Measurements from ENCODE around the gene ST3GAL4. TPM values are rescaled to one million over a fixed set of nuclear protein-coding genes. Genes with fewer than 3 reads are reported as not detected.
A peak's percentile ranks its signal among the peaks of the same experiment; 100 is the strongest.

Gene ST3GAL4
- total RNA-seq, 2 experiments from 2014 or later: 9.8 to 10.7 TPM

- peaks cover 21% of the 10 kb centered on the region for H3K4me1 Mint-ChIP-seq (ENCODE audit: low read depth)
- H3K36me3 Mint-ChIP-seq: peaks cover 11% of the 10 kb centered on the region
- H3K9me3 Mint-ChIP-seq: no peaks in the 10 kb centered on the region
- intact Hi-C loops (cut with micrococcal nuclease): loop anchor here (1.0 to 2.0 kb wide), 2 partner anchors 21 kb away; no protein-coding TSS in a partner anchor
- H3K27ac Mint-ChIP-seq: peak overlapping the region; percentile 40
- POLR2A ChIA-PET: no interaction called here
- CTCF ChIA-PET: no interaction called here
- no peaks in the 10 kb centered on the region for H3K27me3 Mint-ChIP-seq
- peak; percentile 56 for DNase-seq
- H3K4me3 Mint-ChIP-seq: no peak overlapping the region
These were observed 23.2 kb upstream of the ST3GAL4 start for GRCh38 chr11:126332221-126332711.

GRCh38 chr11:126333142-126333541 lies 22.3 kb upstream of the ST3GAL4 start:
- peaks cover 11% of the 10 kb centered on the region for H3K36me3 Mint-ChIP-seq
- no peak overlapping the region for H3K27ac Mint-ChIP-seq
- H3K9me3 Mint-ChIP-seq: no peaks in the 10 kb centered on the region
- H3K4me3 Mint-ChIP-seq: no peak overlapping the region
- no peaks in the 10 kb centered on the region for H3K27me3 Mint-ChIP-seq
- peaks cover 21% of the 10 kb centered on the region for H3K4me1 Mint-ChIP-seq (ENCODE audit: low read depth)
- ChIA-PET CTCF (no interaction called here), POLR2A (no interaction called here)
- intact Hi-C loops (cut with micrococcal nuclease): loop anchor here (2.0 kb wide), 1 partner anchor 22 kb away; no protein-coding TSS in a partner anchor
- DNase-seq: no peak

- Mint-ChIP-seq H3K27me3 (no peaks in the 10 kb centered on the region), H3K4me1 (ENCODE audit: low read depth) (peaks cover 13% of the 10 kb centered on the region), H3K36me3 (peaks cover 14% of the 10 kb centered on the region), H3K27ac (no peak overlapping the region), H3K4me3 (no peak overlapping the region), H3K9me3 (no peaks in the 10 kb centered on the region)
- intact Hi-C loops (cut with micrococcal nuclease): no loop called here
- ChIA-PET CTCF (no interaction called here), POLR2A (interaction anchor here (1.2 kb wide), 1 partner anchor 10 kb away, joined by 3 read pairs; no protein-coding TSS in a partner anchor)
- no peak for DNase-seq
These were observed 20.6 kb upstream of the ST3GAL4 start for GRCh38 chr11:126334659-126335462.

- no peaks in the 10 kb centered on the region for H3K9me3 Mint-ChIP-seq
- H3K27me3 Mint-ChIP-seq: no peaks in the 10 kb centered on the region
- no peak overlapping the region for H3K27ac Mint-ChIP-seq
- POLR2A ChIA-PET: interaction anchor here (1.2 kb wide), 1 partner anchor 10 kb away, joined by 3 read pairs; no protein-coding TSS in a partner anchor
- peaks cover 14% of the 10 kb centered on the region for H3K36me3 Mint-ChIP-seq
- CTCF ChIA-PET: no interaction called here
- no peak overlapping the region for H3K4me3 Mint-ChIP-seq
- DNase-seq: no peak
- peaks cover 13% of the 10 kb centered on the region for H3K4me1 Mint-ChIP-seq (ENCODE audit: low read depth)
- intact Hi-C loops (cut with micrococcal nuclease): no loop called here
These were observed 20.1 kb upstream of the ST3GAL4 start for GRCh38 chr11:126335463-126335760.

- ChIA-PET CTCF (no interaction called here), POLR2A (no interaction called here)
- Mint-ChIP-seq H3K9me3 (no peaks in the 10 kb centered on the region), H3K4me1 (ENCODE audit: low read depth) (peaks cover 14% of the 10 kb centered on the region), H3K27ac (no peak overlapping the region), H3K4me3 (no peak overlapping the region), H3K27me3 (no peaks in the 10 kb centered on the region), H3K36me3 (peaks cover 17% of the 10 kb centered on the region)
- DNase-seq: no peak
- intact Hi-C loops (cut with micrococcal nuclease): no loop called here
These were observed 19.3 kb upstream of the ST3GAL4 start for GRCh38 chr11:126336138-126336541.

GRCh38 chr11:126336671-126337101 lies 18.8 kb upstream of the ST3GAL4 start:
- DNase-seq: no peak
- Mint-ChIP-seq H3K4me1 (ENCODE audit: low read depth) (peaks cover 18% of the 10 kb centered on the region), H3K9me3 (no peaks in the 10 kb centered on the region), H3K4me3 (no peak overlapping the region), H3K36me3 (peaks cover 21% of the 10 kb centered on the region), H3K27ac (no peak overlapping the region), H3K27me3 (no peaks in the 10 kb centered on the region)
- intact Hi-C loops (cut with micrococcal nuclease): no loop called here
- POLR2A ChIA-PET: no interaction called here
- CTCF ChIA-PET: no interaction called here

GRCh38 chr11:126337126-126337473 lies 18.4 kb upstream of the ST3GAL4 start:
- H3K27me3 Mint-ChIP-seq: no peaks in the 10 kb centered on the region
- no peak for DNase-seq
- no peak overlapping the region for H3K4me3 Mint-ChIP-seq
- POLR2A ChIA-PET: no interaction called here
- no peaks in the 10 kb centered on the region for H3K9me3 Mint-ChIP-seq
- peaks cover 20% of the 10 kb centered on the region for H3K4me1 Mint-ChIP-seq (ENCODE audit: low read depth)
- H3K36me3 Mint-ChIP-seq: peaks cover 24% of the 10 kb centered on the region
- CTCF ChIA-PET: interaction anchor here (1.0 kb wide), 1 partner anchor 144 kb away, joined by 3 read pairs; no protein-coding TSS in a partner anchor
- H3K27ac Mint-ChIP-seq: no peak overlapping the region
- intact Hi-C loops (cut with micrococcal nuclease): no loop called here

GRCh38 chr11:126337474-126338241 lies 17.8 kb upstream of the ST3GAL4 start:
- ChIA-PET CTCF (interaction anchor here (1.0 kb wide), 1 partner anchor 143 kb away, joined by 3 read pairs; no protein-coding TSS in a partner anchor), POLR2A (no interaction called here)
- H3K27ac Mint-ChIP-seq: no peak overlapping the region

GRCh38 chr11:126338346-126339055 lies 17.0 kb upstream of the ST3GAL4 start:
- no peak overlapping the region for H3K27ac Mint-ChIP-seq
- peaks cover 18% of the 10 kb centered on the region for H3K4me1 Mint-ChIP-seq (ENCODE audit: low read depth)
- peaks cover 26% of the 10 kb centered on the region for H3K36me3 Mint-ChIP-seq
- intact Hi-C loops (cut with micrococcal nuclease): no loop called here
- DNase-seq: no peak
- no peak overlapping the region for H3K4me3 Mint-ChIP-seq
- ChIA-PET CTCF (no interaction called here), POLR2A (no interaction called here)
- H3K27me3 Mint-ChIP-seq: no peaks in the 10 kb centered on the region
- no peaks in the 10 kb centered on the region for H3K9me3 Mint-ChIP-seq

More at GRCh38 chr11:126337474-126338241, 17.8 kb upstream of the ST3GAL4 start:
- DNase-seq: no peak
- Mint-ChIP-seq H3K36me3 (peaks cover 25% of the 10 kb centered on the region), H3K4me1 (ENCODE audit: low read depth) (peaks cover 19% of the 10 kb centered on the region), H3K27me3 (no peaks in the 10 kb centered on the region), H3K4me3 (no peak overlapping the region), H3K9me3 (no peaks in the 10 kb centered on the region)
- intact Hi-C loops (cut with micrococcal nuclease): no loop called here

GRCh38 chr11:126339073-126339862 lies 16.2 kb upstream of the ST3GAL4 start:
- no peak for DNase-seq
- ChIA-PET POLR2A (no interaction called here), CTCF (no interaction called here)
- no peak overlapping the region for H3K4me3 Mint-ChIP-seq
- H3K36me3 Mint-ChIP-seq: peaks cover 31% of the 10 kb centered on the region
- H3K27ac Mint-ChIP-seq: no peak overlapping the region
- no peaks in the 10 kb centered on the region for H3K9me3 Mint-ChIP-seq
- peaks cover 18% of the 10 kb centered on the region for H3K4me1 Mint-ChIP-seq (ENCODE audit: low read depth)
- H3K27me3 Mint-ChIP-seq: no peaks in the 10 kb centered on the region
- intact Hi-C loops (cut with micrococcal nuclease): no loop called here

- Mint-ChIP-seq H3K27ac (no peak overlapping the region), H3K4me3 (no peak overlapping the region), H3K9me3 (no peaks in the 10 kb centered on the region), H3K4me1 (ENCODE audit: low read depth) (peaks cover 18% of the 10 kb centered on the region), H3K36me3 (peaks cover 34% of the 10 kb centered on the region), H3K27me3 (no peaks in the 10 kb centered on the region)
- no peak for DNase-seq
- ChIA-PET POLR2A (no interaction called here), CTCF (no interaction called here)
- intact Hi-C loops (cut with micrococcal nuclease): no loop called here
These were observed 15.5 kb upstream of the ST3GAL4 start for GRCh38 chr11:126339863-126340434.

All from activated CD4-positive, alpha-beta memory T cell treated with anti-CD3 and anti-CD28 coated beads for 36 hours (primary cell).